HEK293 (cell line): ENCODE measurements around the gene FAM209B.

Experiments used
- ZBTB7A ChIP-seq: fragments of 450-650 bp; formaldehyde crosslinking; IDR thresholded peaks from 2 replicates; pipeline ENCODE4 v1.5.1; 2016; ENCODE audit warnings: low read depth, missing biosample characterization, missing genetic modification characterization
- ZNF514 ChIP-seq: fragments of 450-650 bp; formaldehyde crosslinking; IDR thresholded peaks from 2 replicates; pipeline ENCODE4 v1.5.1; 2016; ENCODE audit warnings: missing biosample characterization, missing genetic modification characterization
- TF ChIP-seq, protein P1 (sequence below): fragments of 450-650 bp; formaldehyde crosslinking; IDR thresholded peaks from 2 replicates; pipeline ENCODE4 v1.5.1; 2016; ENCODE audit warnings: missing biosample characterization, missing genetic modification characterization, low read depth

DNA sequence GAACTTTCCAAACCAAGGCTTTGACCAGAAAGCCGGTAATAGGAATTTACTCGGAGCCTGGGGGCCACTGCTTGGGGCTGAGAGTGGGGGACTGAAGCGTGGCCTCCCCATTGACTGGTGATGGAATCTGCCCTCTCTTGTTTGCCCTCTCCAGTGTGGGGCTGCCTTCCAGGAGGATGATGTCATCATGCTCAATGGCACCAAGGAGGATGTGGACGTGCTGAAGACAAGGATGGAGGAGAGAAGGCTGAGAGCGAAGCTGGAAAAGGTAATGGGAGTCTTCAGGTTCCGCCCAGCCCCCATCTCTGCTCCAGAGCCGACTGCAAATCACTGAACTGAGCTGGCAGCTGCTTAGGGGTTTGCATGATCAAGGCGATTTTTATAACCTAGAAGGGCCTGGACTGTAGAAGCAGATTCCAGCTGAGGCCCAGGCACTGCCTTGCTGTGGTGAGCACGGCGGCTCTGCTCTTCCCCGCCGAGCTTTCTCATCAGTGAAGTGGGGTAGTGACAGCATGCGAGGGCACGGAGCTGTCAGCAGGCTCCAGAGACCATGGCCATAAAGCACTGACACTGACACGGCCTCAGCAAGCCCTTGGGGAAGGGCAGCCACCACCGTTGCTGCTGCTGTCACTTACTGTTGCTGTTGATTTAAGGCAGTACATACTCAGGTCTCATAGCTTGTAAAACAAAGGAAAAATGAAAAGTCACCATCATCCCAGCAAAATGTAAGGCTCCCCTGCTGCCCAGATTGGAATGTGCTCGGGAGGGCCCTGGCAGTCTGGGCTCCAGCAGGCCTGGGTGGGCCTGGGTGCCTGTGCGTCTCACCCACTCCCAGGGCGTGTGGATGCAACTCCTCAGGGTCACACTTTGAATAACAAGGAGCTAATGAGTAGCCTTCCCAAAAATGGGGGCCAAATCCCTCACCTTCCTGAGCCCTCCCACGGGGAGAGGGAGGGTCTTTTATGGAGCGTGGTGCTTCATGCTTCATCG lies 19.6 kb upstream of the FAM209B start:
- TF ChIP-seq ZBTB7A (tag by site-specific recombination) (no peak), ZNF514 (tag by site-specific recombination) (no peak)
- TF ChIP-seq, protein P1, sequence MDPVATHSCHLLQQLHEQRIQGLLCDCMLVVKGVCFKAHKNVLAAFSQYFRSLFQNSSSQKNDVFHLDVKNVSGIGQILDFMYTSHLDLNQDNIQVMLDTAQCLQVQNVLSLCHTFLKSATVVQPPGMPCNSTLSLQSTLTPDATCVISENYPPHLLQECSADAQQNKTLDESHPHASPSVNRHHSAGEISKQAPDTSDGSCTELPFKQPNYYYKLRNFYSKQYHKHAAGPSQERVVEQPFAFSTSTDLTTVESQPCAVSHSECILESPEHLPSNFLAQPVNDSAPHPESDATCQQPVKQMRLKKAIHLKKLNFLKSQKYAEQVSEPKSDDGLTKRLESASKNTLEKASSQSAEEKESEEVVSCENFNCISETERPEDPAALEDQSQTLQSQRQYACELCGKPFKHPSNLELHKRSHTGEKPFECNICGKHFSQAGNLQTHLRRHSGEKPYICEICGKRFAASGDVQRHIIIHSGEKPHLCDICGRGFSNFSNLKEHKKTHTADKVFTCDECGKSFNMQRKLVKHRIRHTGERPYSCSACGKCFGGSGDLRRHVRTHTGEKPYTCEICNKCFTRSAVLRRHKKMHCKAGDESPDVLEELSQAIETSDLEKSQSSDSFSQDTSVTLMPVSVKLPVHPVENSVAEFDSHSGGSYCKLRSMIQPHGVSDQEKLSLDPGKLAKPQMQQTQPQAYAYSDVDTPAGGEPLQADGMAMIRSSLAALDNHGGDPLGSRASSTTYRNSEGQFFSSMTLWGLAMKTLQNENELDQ (tag by site-specific recombination): no peak
